Keratinocyte (primary cell): ENCODE measurements around the gene AARSD1.

Experiments
- EZH2 ChIP-seq: IDR thresholded peaks from one replicate; pipeline ENCODE4 v1.6.1; 2012; ENCODE audit warnings: inconsistent platforms, mild to moderate bottlenecking, low read length, moderate library complexity
- TF ChIP-seq, protein P1 (sequence below), 3 experiments: IDR thresholded peaks in 1 of 3; conservative IDR thresholded peaks in 1 of 3; optimal IDR thresholded peaks in 1 of 3; 2 replicates in 2 of 3; 3 replicates in 1 of 3; pipeline versions ENCODE3 to v1.5.1; 2011; ENCODE audit warnings: low read length in 3 of 3, mild to moderate bottlenecking in 3 of 3, moderate library complexity in 2 of 3, control low read depth in 1 of 3, inconsistent platforms in 1 of 3; ENCODE audit not compliant: insufficient read depth in 2 of 3; ENCODE audit errors: extremely low read depth in 1 of 3

DNA sequence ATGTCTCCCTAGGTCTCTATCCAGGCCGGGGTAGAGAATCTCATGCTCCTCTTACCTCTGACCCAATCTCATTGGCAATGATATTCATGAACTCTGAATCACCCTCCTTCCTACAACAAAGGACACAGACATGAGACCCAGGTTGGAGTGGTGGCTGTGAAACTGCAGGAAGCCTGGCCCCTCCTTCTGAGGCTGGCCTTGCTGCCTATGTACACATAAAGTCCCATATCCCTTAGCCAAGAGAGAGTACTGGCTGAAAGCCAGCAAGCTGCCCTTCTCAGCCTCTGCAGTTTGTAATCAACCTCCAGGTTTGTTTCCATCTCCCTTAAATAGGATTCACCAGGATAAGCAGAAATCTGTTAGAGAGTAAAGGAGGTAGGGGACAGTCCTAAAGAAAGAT is 10.6 kb downstream of the AARSD1 start:
- TF ChIP-seq, protein P1, sequence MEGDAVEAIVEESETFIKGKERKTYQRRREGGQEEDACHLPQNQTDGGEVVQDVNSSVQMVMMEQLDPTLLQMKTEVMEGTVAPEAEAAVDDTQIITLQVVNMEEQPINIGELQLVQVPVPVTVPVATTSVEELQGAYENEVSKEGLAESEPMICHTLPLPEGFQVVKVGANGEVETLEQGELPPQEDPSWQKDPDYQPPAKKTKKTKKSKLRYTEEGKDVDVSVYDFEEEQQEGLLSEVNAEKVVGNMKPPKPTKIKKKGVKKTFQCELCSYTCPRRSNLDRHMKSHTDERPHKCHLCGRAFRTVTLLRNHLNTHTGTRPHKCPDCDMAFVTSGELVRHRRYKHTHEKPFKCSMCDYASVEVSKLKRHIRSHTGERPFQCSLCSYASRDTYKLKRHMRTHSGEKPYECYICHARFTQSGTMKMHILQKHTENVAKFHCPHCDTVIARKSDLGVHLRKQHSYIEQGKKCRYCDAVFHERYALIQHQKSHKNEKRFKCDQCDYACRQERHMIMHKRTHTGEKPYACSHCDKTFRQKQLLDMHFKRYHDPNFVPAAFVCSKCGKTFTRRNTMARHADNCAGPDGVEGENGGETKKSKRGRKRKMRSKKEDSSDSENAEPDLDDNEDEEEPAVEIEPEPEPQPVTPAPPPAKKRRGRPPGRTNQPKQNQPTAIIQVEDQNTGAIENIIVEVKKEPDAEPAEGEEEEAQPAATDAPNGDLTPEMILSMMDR (optimal IDR thresholded peaks at IDR 0.05 in 1 of 3, IDR thresholded peaks at IDR 0.05 in 1 of 3, conservative IDR thresholded peaks at IDR 0.05 in 1 of 3; ENCODE audit: extremely low read depth in 1 of 3, insufficient read depth in 2 of 3, low read length in 3 of 3) = no peak
- TF ChIP-seq EZH2 = no peak
